ENCODE results near the gene MEX3D. TPM values are rescaled to one million over a fixed set of nuclear protein-coding genes. Genes with fewer than 3 reads are reported as not detected.

MEX3D gene
- total and polyA plus RNA-seq, 9 donors = 23.8 to 40.3 (median 31.7) TPM

- Histone ChIP-seq H3K36me3 (ENCODE audit: control insufficient read depth, insufficient read depth, low read length) (no peaks in the 10 kb centered on the region), H3K9me3 (replicated peaks; ENCODE audit: control insufficient read depth, low read depth, low read length) (no peaks in the 10 kb centered on the region), H3K27ac (ENCODE audit: low read length) (no peak overlapping the region), H3K27me3 (ENCODE audit: control insufficient read depth, insufficient read depth, low read length) (peaks cover 49% of the 10 kb centered on the region), H3K4me1 (ENCODE audit: control insufficient read depth, insufficient read depth, low read length) (peaks cover 3% of the 10 kb centered on the region), H3K4me3 (ENCODE audit: low read length) (no peak overlapping the region)
- 78% methylated on average over 17 of the region's 18 CpGs for WGBS (ENCODE audit: insufficient coverage)
- DNase-seq = no peak
Observed at GRCh38 chr19:1526979-1527649, 41.0 kb downstream of the MEX3D start.

GRCh38 chr19:1526066-1526778 is 41.9 kb downstream of the MEX3D start:
- Histone ChIP-seq H3K27ac (ENCODE audit: low read length) (no peak overlapping the region), H3K4me3 (ENCODE audit: low read length) (no peak overlapping the region), H3K36me3 (ENCODE audit: control insufficient read depth, insufficient read depth, low read length) (no peaks in the 10 kb centered on the region), H3K27me3 (ENCODE audit: control insufficient read depth, insufficient read depth, low read length) (peaks cover 52% of the 10 kb centered on the region), H3K9me3 (replicated peaks; ENCODE audit: control insufficient read depth, low read depth, low read length) (no peaks in the 10 kb centered on the region), H3K4me1 (ENCODE audit: control insufficient read depth, insufficient read depth, low read length) (peaks cover 10% of the 10 kb centered on the region)
- WGBS (ENCODE audit: insufficient coverage) = 81% methylated on average over 31 of the region's 33 CpGs
- DNase-seq = no peak

- H3K27me3 ChIP-seq (ENCODE audit: control insufficient read depth, insufficient read depth, low read length) = peaks cover 54% of the 10 kb centered on the region
- H3K4me3 ChIP-seq (ENCODE audit: low read length) = no peak overlapping the region
- no peaks in the 10 kb centered on the region for H3K36me3 ChIP-seq (ENCODE audit: control insufficient read depth, insufficient read depth, low read length)
- no peak for DNase-seq
- no peaks in the 10 kb centered on the region for H3K9me3 ChIP-seq (replicated peaks; ENCODE audit: control insufficient read depth, low read depth, low read length)
- no peak overlapping the region for H3K27ac ChIP-seq (ENCODE audit: low read length)
- WGBS (ENCODE audit: insufficient coverage) = 57% methylated on average over 31 of the region's 31 CpGs
- peaks cover 10% of the 10 kb centered on the region for H3K4me1 ChIP-seq (ENCODE audit: control insufficient read depth, insufficient read depth, low read length)
Observed at GRCh38 chr19:1525343-1525742, 42.8 kb downstream of the MEX3D start.

- 59% methylated on average over 16 of the region's 17 CpGs for WGBS (ENCODE audit: insufficient coverage)
- H3K27me3 ChIP-seq (ENCODE audit: control insufficient read depth, insufficient read depth, low read length) = peaks cover 57% of the 10 kb centered on the region
- H3K4me1 ChIP-seq (ENCODE audit: control insufficient read depth, insufficient read depth, low read length) = peaks cover 10% of the 10 kb centered on the region
- H3K4me3 ChIP-seq (ENCODE audit: low read length) = no peak overlapping the region
- H3K36me3 ChIP-seq (ENCODE audit: control insufficient read depth, insufficient read depth, low read length) = no peaks in the 10 kb centered on the region
- H3K27ac ChIP-seq (ENCODE audit: low read length) = no peak overlapping the region
- no peak for DNase-seq
- no peaks in the 10 kb centered on the region for H3K9me3 ChIP-seq (replicated peaks; ENCODE audit: control insufficient read depth, low read depth, low read length)
Observed at GRCh38 chr19:1524972-1525325, 43.2 kb downstream of the MEX3D start.

GRCh38 chr19:1524287-1524971 is 43.7 kb downstream of the MEX3D start:
- Histone ChIP-seq H3K4me3 (ENCODE audit: low read length) (no peak overlapping the region), H3K36me3 (ENCODE audit: control insufficient read depth, insufficient read depth, low read length) (no peaks in the 10 kb centered on the region), H3K4me1 (ENCODE audit: control insufficient read depth, insufficient read depth, low read length) (peaks cover 10% of the 10 kb centered on the region), H3K27me3 (ENCODE audit: control insufficient read depth, insufficient read depth, low read length) (peaks cover 57% of the 10 kb centered on the region), H3K9me3 (replicated peaks; ENCODE audit: control insufficient read depth, low read depth, low read length) (no peaks in the 10 kb centered on the region), H3K27ac (ENCODE audit: low read length) (no peak overlapping the region)
- WGBS (ENCODE audit: insufficient coverage) = 11% methylated on average over 48 of the region's 49 CpGs
- DNase-seq = no peak

- Histone ChIP-seq H3K4me1 (ENCODE audit: control insufficient read depth, insufficient read depth, low read length) (peaks cover 10% of the 10 kb centered on the region), H3K36me3 (ENCODE audit: control insufficient read depth, insufficient read depth, low read length) (no peaks in the 10 kb centered on the region), H3K27me3 (ENCODE audit: control insufficient read depth, insufficient read depth, low read length) (peaks cover 56% of the 10 kb centered on the region), H3K27ac (ENCODE audit: low read length) (no peak within 1 kb of the TSS), H3K4me3 (ENCODE audit: low read length) (no peak within 1 kb of the TSS), H3K9me3 (replicated peaks; ENCODE audit: control insufficient read depth, low read depth, low read length) (no peaks in the 10 kb centered on the region)
- no peak for DNase-seq
- 6% methylated on average over 85 of the region's 92 CpGs for WGBS (ENCODE audit: insufficient coverage)
Observed at GRCh38 chr19:1523412-1524286, 44.5 kb downstream of the MEX3D start, which contains the start of gene PLK5. PLK5 (plus strand) TSS chr19:1524077; CDS start chr19:1526997, 2,920 bp downstream.

- Histone ChIP-seq H3K4me1 (ENCODE audit: control insufficient read depth, insufficient read depth, low read length) (peaks cover 10% of the 10 kb centered on the region), H3K9me3 (replicated peaks; ENCODE audit: control insufficient read depth, low read depth, low read length) (no peaks in the 10 kb centered on the region), H3K27ac (ENCODE audit: low read length) (no peak overlapping the region), H3K36me3 (ENCODE audit: control insufficient read depth, insufficient read depth, low read length) (no peaks in the 10 kb centered on the region), H3K4me3 (ENCODE audit: low read length) (no peak overlapping the region), H3K27me3 (ENCODE audit: control insufficient read depth, insufficient read depth, low read length) (peaks cover 62% of the 10 kb centered on the region)
- 56% methylated on average over 6 of the region's 18 CpGs for WGBS (ENCODE audit: insufficient coverage)
- no peak for DNase-seq
Observed at GRCh38 chr19:1522838-1523237, 45.3 kb downstream of the MEX3D start.

- Histone ChIP-seq H3K4me1 (ENCODE audit: control insufficient read depth, insufficient read depth, low read length) (peaks cover 10% of the 10 kb centered on the region), H3K36me3 (ENCODE audit: control insufficient read depth, insufficient read depth, low read length) (no peaks in the 10 kb centered on the region), H3K27ac (ENCODE audit: low read length) (no peak overlapping the region), H3K9me3 (replicated peaks; ENCODE audit: control insufficient read depth, low read depth, low read length) (no peaks in the 10 kb centered on the region), H3K27me3 (ENCODE audit: control insufficient read depth, insufficient read depth, low read length) (peaks cover 62% of the 10 kb centered on the region), H3K4me3 (ENCODE audit: low read length) (no peak overlapping the region)
- DNase-seq = no peak
- WGBS (ENCODE audit: insufficient coverage) = 57% methylated on average over 7 of the region's 10 CpGs
Observed at GRCh38 chr19:1522061-1522460, 46.1 kb downstream of the MEX3D start.

- Histone ChIP-seq H3K4me3 (ENCODE audit: low read length) (no peak overlapping the region), H3K4me1 (ENCODE audit: control insufficient read depth, insufficient read depth, low read length) (peaks cover 10% of the 10 kb centered on the region), H3K9me3 (replicated peaks; ENCODE audit: control insufficient read depth, low read depth, low read length) (no peaks in the 10 kb centered on the region), H3K27me3 (ENCODE audit: control insufficient read depth, insufficient read depth, low read length) (peaks cover 63% of the 10 kb centered on the region), H3K36me3 (ENCODE audit: control insufficient read depth, insufficient read depth, low read length) (no peaks in the 10 kb centered on the region), H3K27ac (ENCODE audit: low read length) (no peak overlapping the region)
- WGBS (ENCODE audit: insufficient coverage) = 50% methylated on average over 9 of the region's 14 CpGs
- peak; percentile 42 for DNase-seq
Observed at GRCh38 chr19:1521636-1522035, 46.5 kb downstream of the MEX3D start.
